H9 (cell line): ENCODE results near the gene BCLAF1. TPM values are rescaled to one million over a fixed set of nuclear protein-coding genes. Genes with fewer than 3 reads are reported as not detected.

Experiments used
- DNase-seq: peaks from one replicate; pipeline ENCODE4 v3.0.0-alpha.2; 2017
- H2AFZ ChIP-seq: one replicate; pipeline ENCODE4 v1.6.1; 2013; ENCODE audit warnings: mild to moderate bottlenecking, low read length, control low read depth, moderate library complexity
- H2AK5ac ChIP-seq: 2 replicates; pipeline ENCODE4 v1.6.1; 2013; ENCODE audit warnings: low read length, control low read depth, mixed read lengths; ENCODE audit not compliant: insufficient read length
- H2BK120ac ChIP-seq: one replicate; pipeline ENCODE4 v1.6.1; 2013; ENCODE audit warnings: low read depth, mild to moderate bottlenecking, low read length, control low read depth, inconsistent platforms; ENCODE audit not compliant: poor library complexity, severe bottlenecking
- H2BK12ac ChIP-seq: 2 replicates; pipeline ENCODE4 v1.6.1; 2013; ENCODE audit warnings: low read length, control low read depth, mixed read lengths, low read depth; ENCODE audit not compliant: insufficient read length
- H2BK15ac ChIP-seq: 2 replicates; pipeline ENCODE4 v1.6.1; 2013; ENCODE audit warnings: low read depth, low read length, control low read depth
- H2BK20ac ChIP-seq: one replicate; pipeline ENCODE4 v1.6.1; 2013; ENCODE audit warnings: low read depth, mild to moderate bottlenecking, low read length, control low read depth, inconsistent platforms; ENCODE audit not compliant: poor library complexity, severe bottlenecking
- H2BK5ac ChIP-seq: 2 replicates; pipeline ENCODE4 v1.6.1; 2013; ENCODE audit warnings: low read length, control low read depth, mixed read lengths; ENCODE audit not compliant: insufficient read length
- H3K14ac ChIP-seq: 2 replicates; pipeline ENCODE4 v1.6.1; 2013; ENCODE audit warnings: low read length, control low read depth; ENCODE audit not compliant: insufficient read depth
- H3K18ac ChIP-seq: 2 replicates; pipeline ENCODE4 v1.6.1; 2013; ENCODE audit warnings: low read depth, mild to moderate bottlenecking, mixed read lengths, low read length, control low read depth; ENCODE audit not compliant: insufficient read length
- H3K23ac ChIP-seq: 2 replicates; pipeline ENCODE4 v1.6.1; 2013; ENCODE audit warnings: low read length, control low read depth, mixed read lengths, low read depth; ENCODE audit not compliant: insufficient read length
- H3K23me2 ChIP-seq: 2 replicates; pipeline ENCODE4 v1.6.1; 2013; ENCODE audit warnings: low read depth, mild to moderate bottlenecking, mixed read lengths, low read length, control low read depth; ENCODE audit not compliant: insufficient read length, poor library complexity, severe bottlenecking
- H3K27ac ChIP-seq: 2 replicates; pipeline ENCODE4 v1.5.1; 2013; ENCODE audit warnings: low read length, control low read depth, mixed read lengths, low read depth; ENCODE audit not compliant: insufficient read length
- H3K27me3 ChIP-seq: 2 replicates; pipeline ENCODE4 v1.6.1; 2013; ENCODE audit warnings: low read length, control low read depth, inconsistent platforms; ENCODE audit not compliant: insufficient read depth
- H3K4ac ChIP-seq: 2 replicates; pipeline ENCODE4 v1.6.1; 2013; ENCODE audit warnings: low read depth, mild to moderate bottlenecking, control low read depth, inconsistent platforms, low read length, moderate library complexity
- H3K4me1 ChIP-seq: 2 replicates; pipeline ENCODE4 v1.6.1; 2013; ENCODE audit warnings: low read length, control low read depth, inconsistent platforms; ENCODE audit not compliant: insufficient read depth
- H3K4me2 ChIP-seq: 2 replicates; pipeline ENCODE4 v1.6.1; 2013; ENCODE audit warnings: low read length, control low read depth, mixed read lengths; ENCODE audit not compliant: insufficient read length, insufficient read depth
- H3K56ac ChIP-seq: 2 replicates; pipeline ENCODE4 v1.6.1; 2013; ENCODE audit warnings: low read depth, mild to moderate bottlenecking, mixed read lengths, low read length, control low read depth; ENCODE audit not compliant: insufficient read length
- H3K79me1 ChIP-seq: 2 replicates; pipeline ENCODE4 v1.6.1; 2013; ENCODE audit warnings: low read depth, mild to moderate bottlenecking, moderate library complexity, low read length, control low read depth, inconsistent platforms; ENCODE audit not compliant: insufficient read depth, poor library complexity, severe bottlenecking
- H3K79me2 ChIP-seq: 2 replicates; pipeline ENCODE4 v1.6.1; 2013; ENCODE audit warnings: low read length, control low read depth, inconsistent platforms; ENCODE audit not compliant: insufficient read depth
- H3K9ac ChIP-seq: 2 replicates; pipeline ENCODE4 v1.6.1; 2013; ENCODE audit warnings: low read length, control low read depth, mixed read lengths; ENCODE audit not compliant: insufficient read length; ENCODE audit errors: extremely low read depth
- H3K9me3 ChIP-seq: one replicate; pipeline ENCODE4 v1.6.1; 2013; ENCODE audit warnings: low read depth, low read length, inconsistent platforms; ENCODE audit not compliant: control insufficient read depth
- H3T11ph ChIP-seq: one replicate; pipeline ENCODE4 v1.6.1; 2013; ENCODE audit warnings: mild to moderate bottlenecking, low read length, control low read depth, inconsistent platforms
- H4K20me1 ChIP-seq: one replicate; pipeline ENCODE4 v1.6.1; 2013; ENCODE audit not compliant: control insufficient read depth, insufficient read length, insufficient read depth
- H4K5ac ChIP-seq: 2 replicates; pipeline ENCODE4 v1.6.1; 2013; ENCODE audit warnings: low read depth, mild to moderate bottlenecking, mixed read lengths, low read length, control low read depth; ENCODE audit not compliant: insufficient read length
- H4K8ac ChIP-seq: replicated peaks from 2 replicates; pipeline ENCODE4 v1.6.1; 2013; ENCODE audit warnings: low read length, control low read depth, mixed read lengths, low read depth; ENCODE audit not compliant: insufficient read length
- H4K91ac ChIP-seq: 2 replicates; pipeline ENCODE4 v1.6.1; 2013; ENCODE audit warnings: low read depth, mild to moderate bottlenecking, moderate library complexity, mixed read lengths, low read length, control low read depth; ENCODE audit not compliant: insufficient read length
- H3K27ac Mint-ChIP-seq, 3 experiments: 2 replicates in 2 of 3; 3 replicates in 1 of 3; pipeline ENCODE4 v1.8.0; 2020 to 2021; ENCODE audit warnings: mixed read lengths in 3 of 3, mild to moderate bottlenecking in 1 of 3, moderate library complexity in 1 of 3
- H3K27me3 Mint-ChIP-seq: 2 replicates; pipeline ENCODE4 v1.8.0; 2021; ENCODE audit warnings: low read depth, mild to moderate bottlenecking, moderate library complexity, mixed read lengths
- H3K36me3 Mint-ChIP-seq, 3 experiments: 2 replicates in 2 of 3; 3 replicates in 1 of 3; pipeline ENCODE4 v1.8.0; 2020 to 2021; ENCODE audit warnings: low read depth in 3 of 3, mixed read lengths in 3 of 3; ENCODE audit not compliant: insufficient read depth in 1 of 3
- H3K4me1 Mint-ChIP-seq, 2 experiments: 2 replicates each; pipeline ENCODE4 v1.8.0; 2020; ENCODE audit warnings: mixed read lengths in 2 of 2
- H3K4me3 Mint-ChIP-seq, 2 experiments: 2 replicates in 1 of 2; 3 replicates in 1 of 2; pipeline ENCODE4 v1.8.0; 2020 to 2021; ENCODE audit warnings: mild to moderate bottlenecking in 2 of 2, mixed read lengths in 2 of 2, moderate library complexity in 1 of 2
- H3K9me3 Mint-ChIP-seq, 2 experiments: 2 replicates in 1 of 2; 3 replicates in 1 of 2; pipeline ENCODE4 v1.8.0; 2020; ENCODE audit warnings: mild to moderate bottlenecking in 2 of 2, mixed read lengths in 2 of 2, moderate library complexity in 1 of 2
- WGBS: extraction: QIAGEN DNeasy Blood & Tissue Kit; methylation state at CpG from one replicate; pipeline ENCODE4 v1.1.7; 2013; ENCODE audit warnings: missing lambda C conversion rate, low lambda C conversion rate, mixed read lengths; ENCODE audit not compliant: insufficient read length; ENCODE audit errors: extremely low coverage; 5-methylcytosine and 5-hydroxymethylcytosine counted together
- total RNA-seq: library from RNA; stranded (reverse); gene quantifications from 2 replicates; pipeline ENCODE4 v1.2.1, GENCODE V29; 2021
- TF ChIP-seq, protein P1 (sequence below): fragments of 200-600 bp; sonication (generic); conservative IDR thresholded peaks from 3 replicates; pipeline ENCODE4 v1.8.0; 2021; ENCODE audit warnings: antibody characterized with exemption, mild to moderate bottlenecking

BCLAF1 gene
- total RNA-seq, 1 experiment from 2014 or later = 257 TPM

DNA sequence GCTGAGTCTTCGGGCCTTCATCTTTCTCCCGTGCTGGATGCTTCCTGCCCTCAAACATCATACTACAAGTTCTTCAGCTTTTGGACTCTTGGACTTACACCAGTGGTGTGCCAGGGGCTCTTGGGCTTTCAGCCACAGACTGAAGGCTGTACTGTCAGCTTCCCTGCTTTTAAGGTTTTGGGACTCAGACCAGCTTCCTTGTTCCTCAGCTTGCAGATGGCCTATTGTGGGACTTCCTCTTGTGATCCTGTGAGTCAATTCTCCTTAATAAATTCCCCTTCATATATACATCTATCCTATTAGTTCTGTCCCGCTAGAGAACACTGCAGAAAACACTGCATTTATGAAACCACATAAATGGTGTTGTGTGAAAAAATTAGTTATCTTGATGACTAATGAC is 13.9 kb upstream of the BCLAF1 start:
- Mint-ChIP-seq H3K4me1 (peaks cover 0 to 4% of the 10 kb centered on the region in 2 experiments; a peak in 3 of 4 replicates), H3K27ac (no peak overlapping the region), H3K9me3 (no peaks in the 10 kb centered on the region), H3K27me3 (peaks cover 4% of the 10 kb centered on the region; the same call in 1 of the 2 replicates), H3K4me3 (no peak overlapping the region), H3K36me3 (no peaks in the 10 kb centered on the region)
- H2BK120ac ChIP-seq = no peak overlapping the region
- H3K9ac ChIP-seq = no peak overlapping the region
- H4K8ac ChIP-seq = no peak overlapping the region
- no peaks in the 10 kb centered on the region for H3K4me1 ChIP-seq
- H3K27ac ChIP-seq = no peak overlapping the region
- H3K9me3 ChIP-seq = no peaks in the 10 kb centered on the region
- no peaks in the 10 kb centered on the region for H3K79me1 ChIP-seq
- H4K91ac ChIP-seq = no peak overlapping the region
- H4K20me1 ChIP-seq = no peaks in the 10 kb centered on the region
- no peak overlapping the region for H4K5ac ChIP-seq
- H3K18ac ChIP-seq = no peak overlapping the region
- H3K23ac ChIP-seq = no peak overlapping the region
- no peaks in the 10 kb centered on the region for H3K23me2 ChIP-seq
- H3K79me2 ChIP-seq = no peaks in the 10 kb centered on the region
- H2BK12ac ChIP-seq = no peak overlapping the region
- no peaks in the 10 kb centered on the region for H3K27me3 ChIP-seq
- H3K4ac ChIP-seq = no peak overlapping the region
- WGBS = no CpG with 5 or more reads among the region's 3 CpGs
- H2BK5ac ChIP-seq = no peak overlapping the region
- no peak overlapping the region for H2AK5ac ChIP-seq
- no peak overlapping the region for H3T11ph ChIP-seq
- TF ChIP-seq, protein P1, sequence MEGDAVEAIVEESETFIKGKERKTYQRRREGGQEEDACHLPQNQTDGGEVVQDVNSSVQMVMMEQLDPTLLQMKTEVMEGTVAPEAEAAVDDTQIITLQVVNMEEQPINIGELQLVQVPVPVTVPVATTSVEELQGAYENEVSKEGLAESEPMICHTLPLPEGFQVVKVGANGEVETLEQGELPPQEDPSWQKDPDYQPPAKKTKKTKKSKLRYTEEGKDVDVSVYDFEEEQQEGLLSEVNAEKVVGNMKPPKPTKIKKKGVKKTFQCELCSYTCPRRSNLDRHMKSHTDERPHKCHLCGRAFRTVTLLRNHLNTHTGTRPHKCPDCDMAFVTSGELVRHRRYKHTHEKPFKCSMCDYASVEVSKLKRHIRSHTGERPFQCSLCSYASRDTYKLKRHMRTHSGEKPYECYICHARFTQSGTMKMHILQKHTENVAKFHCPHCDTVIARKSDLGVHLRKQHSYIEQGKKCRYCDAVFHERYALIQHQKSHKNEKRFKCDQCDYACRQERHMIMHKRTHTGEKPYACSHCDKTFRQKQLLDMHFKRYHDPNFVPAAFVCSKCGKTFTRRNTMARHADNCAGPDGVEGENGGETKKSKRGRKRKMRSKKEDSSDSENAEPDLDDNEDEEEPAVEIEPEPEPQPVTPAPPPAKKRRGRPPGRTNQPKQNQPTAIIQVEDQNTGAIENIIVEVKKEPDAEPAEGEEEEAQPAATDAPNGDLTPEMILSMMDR = no peak
- H3K14ac ChIP-seq = no peak overlapping the region
- no peak overlapping the region for H3K4me2 ChIP-seq
- H2BK20ac ChIP-seq = no peak overlapping the region
- H2BK15ac ChIP-seq = no peak overlapping the region
- H2AFZ ChIP-seq = no peak overlapping the region
- no peak for DNase-seq
- H3K56ac ChIP-seq = no peak overlapping the region
